ENCODE results near the gene INHBB.

INHBB gene

GRCh38 chr2:120367221-120367620 is 21.3 kb downstream of the INHBB start:
- Mint-ChIP-seq H3K4me1 (no peaks in the 10 kb centered on the region), H3K9me3 (no peaks in the 10 kb centered on the region), H3K4me3 (no peak overlapping the region), H3K27ac (no peak overlapping the region), H3K36me3 (no peaks in the 10 kb centered on the region), H3K27me3 (peaks cover 24 to 27% of the 10 kb centered on the region in 2 donors)
- DNase-seq (no peak), ATAC-seq (replicated peaks) (no peak)

DNA sequence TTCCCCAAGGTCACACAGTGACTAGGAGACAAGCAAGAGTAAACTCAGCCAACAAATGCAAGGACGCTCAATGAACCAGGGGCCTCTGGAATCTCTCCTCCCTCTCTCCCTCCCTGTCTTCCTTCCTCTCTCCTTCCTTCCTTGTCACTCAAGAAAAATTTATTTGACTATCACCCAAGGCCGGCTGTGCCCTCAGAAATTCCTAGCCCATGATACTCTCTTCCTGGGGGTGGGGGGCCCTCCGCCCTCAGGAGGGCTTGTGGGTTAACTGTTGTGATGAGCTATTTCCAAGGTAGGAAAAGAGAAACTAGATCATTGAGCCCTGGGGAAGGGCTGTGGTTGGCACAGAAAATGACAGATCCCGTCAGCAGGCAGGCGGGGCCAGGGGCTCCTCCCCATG is 21.7 kb downstream of the INHBB start:
- no peak for DNase-seq
- Mint-ChIP-seq H3K27ac (no peak overlapping the region), H3K9me3 (no peaks in the 10 kb centered on the region), H3K27me3 (peaks cover 24 to 27% of the 10 kb centered on the region in 2 donors), H3K36me3 (no peaks in the 10 kb centered on the region), H3K4me1 (no peaks in the 10 kb centered on the region), H3K4me3 (no peak overlapping the region)
- no peak for ATAC-seq (replicated peaks)

GRCh38 chr2:120368086-120368485 is 22.1 kb downstream of the INHBB start:
- H3K27me3 Mint-ChIP-seq, result peaks cover 24 to 26% of the 10 kb centered on the region in 2 donors
- no peaks in the 10 kb centered on the region for H3K4me1 Mint-ChIP-seq
- no peak overlapping the region for H3K4me3 Mint-ChIP-seq
- no peaks in the 10 kb centered on the region for H3K36me3 Mint-ChIP-seq
- no peaks in the 10 kb centered on the region for H3K9me3 Mint-ChIP-seq
- DNase-seq (no peak), ATAC-seq (replicated peaks) (no peak)
- H3K27ac Mint-ChIP-seq, result no peak overlapping the region

DNA sequence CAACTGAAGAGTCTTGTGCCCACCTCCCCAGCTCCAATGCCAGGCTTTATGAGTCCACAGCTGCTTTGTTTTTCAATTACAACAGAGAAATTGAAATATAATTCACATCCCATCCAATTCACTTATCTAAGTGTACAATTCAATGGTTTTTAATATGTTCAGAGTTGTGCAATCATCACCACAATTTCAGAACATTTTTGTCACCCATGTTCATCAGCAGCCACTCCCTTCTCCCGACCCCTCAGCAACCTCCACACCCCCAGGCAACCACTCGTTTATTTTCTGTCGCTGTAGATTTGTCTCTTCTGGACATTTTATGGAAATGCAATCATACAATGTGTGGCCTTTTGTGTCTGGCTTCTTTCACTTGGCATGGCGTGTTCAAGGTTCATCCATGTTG is 23.3 kb downstream of the INHBB start:
- H3K9me3 Mint-ChIP-seq, result no peaks in the 10 kb centered on the region
- no peak for DNase-seq
- no peak overlapping the region for H3K4me3 Mint-ChIP-seq
- H3K4me1 Mint-ChIP-seq, result no peaks in the 10 kb centered on the region
- H3K36me3 Mint-ChIP-seq, result no peaks in the 10 kb centered on the region
- peaks cover 21 to 24% of the 10 kb centered on the region in 2 donors for H3K27me3 Mint-ChIP-seq
- H3K27ac Mint-ChIP-seq, result no peak overlapping the region
- no peak for ATAC-seq (replicated peaks)

DNA sequence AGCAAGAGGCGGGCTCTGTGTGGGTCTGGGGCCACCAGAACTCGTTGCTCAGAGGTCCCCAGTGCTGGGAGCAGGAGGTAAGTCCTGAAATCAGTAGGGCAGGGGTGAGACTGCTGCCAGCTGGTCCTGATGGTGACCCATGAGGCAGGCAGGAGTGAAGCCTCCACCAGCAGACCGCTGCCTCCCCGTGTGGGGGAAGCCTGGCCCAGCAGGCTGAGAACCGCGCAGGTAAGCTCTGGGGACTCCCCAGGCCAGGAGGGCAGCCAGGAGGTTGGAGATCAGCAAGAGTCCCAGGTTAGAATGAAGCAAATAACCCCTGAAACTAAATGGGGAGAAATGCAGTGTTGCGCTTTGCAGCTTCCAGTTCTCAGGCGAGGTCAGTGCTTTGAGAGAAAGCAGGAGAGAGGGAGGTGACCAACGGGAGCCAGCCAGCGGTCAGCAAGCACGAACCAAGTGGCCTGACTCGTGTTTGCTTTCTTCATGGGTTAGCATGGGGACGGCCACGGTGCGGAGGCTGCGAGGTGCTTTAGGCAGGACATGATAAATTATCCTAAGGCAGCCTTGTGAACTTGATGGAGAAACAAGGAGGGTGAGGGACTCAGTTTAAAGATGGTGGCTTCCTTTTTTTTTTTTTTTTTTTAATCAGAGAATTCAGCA is 26.2 kb downstream of the INHBB start:
- DNase-seq (no peak), ATAC-seq (replicated peaks) (no peak)
- no peaks in the 10 kb centered on the region for H3K36me3 Mint-ChIP-seq
- H3K27ac Mint-ChIP-seq, result no peak overlapping the region
- no peaks in the 10 kb centered on the region for H3K9me3 Mint-ChIP-seq
- H3K4me1 Mint-ChIP-seq, result no peaks in the 10 kb centered on the region
- H3K4me3 Mint-ChIP-seq, result no peak overlapping the region
- H3K27me3 Mint-ChIP-seq, result peaks cover 8 to 10% of the 10 kb centered on the region in 2 donors

- Mint-ChIP-seq H3K4me1 (no peaks in the 10 kb centered on the region), H3K36me3 (no peaks in the 10 kb centered on the region), H3K27ac (no peak overlapping the region), H3K4me3 (no peak overlapping the region), H3K27me3 (peaks cover 12 to 14% of the 10 kb centered on the region in 2 donors), H3K9me3 (no peaks in the 10 kb centered on the region)
- DNase-seq (no peak), ATAC-seq (replicated peaks) (no peak)
Measured at GRCh38 chr2:120372816-120373215, 26.9 kb downstream of the INHBB start.

DNA sequence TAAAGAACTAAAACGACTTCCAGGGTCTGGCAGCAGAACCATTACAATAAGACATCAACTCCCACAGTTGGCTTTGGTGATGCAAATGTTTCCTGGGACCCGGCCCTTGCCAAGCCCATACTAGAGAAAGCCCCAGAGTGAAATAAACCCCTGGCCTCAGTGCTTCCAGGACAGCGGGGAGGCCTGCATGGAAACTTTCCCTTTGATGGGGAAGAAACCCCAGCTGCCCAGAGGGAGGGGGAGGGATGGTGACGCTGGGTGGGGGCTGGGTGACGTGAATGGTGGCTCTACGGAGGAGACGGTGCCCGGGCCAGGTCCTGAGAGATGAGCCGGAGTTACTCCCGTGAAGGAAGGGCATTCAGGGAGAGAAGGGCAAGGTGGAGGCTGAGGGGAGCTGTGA is 27.5 kb downstream of the INHBB start:
- Mint-ChIP-seq H3K4me1 (no peaks in the 10 kb centered on the region), H3K27me3 (peaks cover 18 to 20% of the 10 kb centered on the region in 2 donors), H3K27ac (no peak overlapping the region), H3K9me3 (no peaks in the 10 kb centered on the region), H3K36me3 (no peaks in the 10 kb centered on the region), H3K4me3 (no peak overlapping the region)
- ATAC-seq (replicated peaks) (no peak), DNase-seq (no peak)

GRCh38 chr2:120374821-120375220 is 28.9 kb downstream of the INHBB start:
- Mint-ChIP-seq H3K9me3 (no peaks in the 10 kb centered on the region), H3K27ac (no peak overlapping the region), H3K4me3 (no peak overlapping the region), H3K27me3 (peaks cover 21 to 30% of the 10 kb centered on the region in 2 donors), H3K36me3 (no peaks in the 10 kb centered on the region), H3K4me1 (no peaks in the 10 kb centered on the region)
- ATAC-seq (replicated peaks) (no peak), DNase-seq (no peak)

DNA sequence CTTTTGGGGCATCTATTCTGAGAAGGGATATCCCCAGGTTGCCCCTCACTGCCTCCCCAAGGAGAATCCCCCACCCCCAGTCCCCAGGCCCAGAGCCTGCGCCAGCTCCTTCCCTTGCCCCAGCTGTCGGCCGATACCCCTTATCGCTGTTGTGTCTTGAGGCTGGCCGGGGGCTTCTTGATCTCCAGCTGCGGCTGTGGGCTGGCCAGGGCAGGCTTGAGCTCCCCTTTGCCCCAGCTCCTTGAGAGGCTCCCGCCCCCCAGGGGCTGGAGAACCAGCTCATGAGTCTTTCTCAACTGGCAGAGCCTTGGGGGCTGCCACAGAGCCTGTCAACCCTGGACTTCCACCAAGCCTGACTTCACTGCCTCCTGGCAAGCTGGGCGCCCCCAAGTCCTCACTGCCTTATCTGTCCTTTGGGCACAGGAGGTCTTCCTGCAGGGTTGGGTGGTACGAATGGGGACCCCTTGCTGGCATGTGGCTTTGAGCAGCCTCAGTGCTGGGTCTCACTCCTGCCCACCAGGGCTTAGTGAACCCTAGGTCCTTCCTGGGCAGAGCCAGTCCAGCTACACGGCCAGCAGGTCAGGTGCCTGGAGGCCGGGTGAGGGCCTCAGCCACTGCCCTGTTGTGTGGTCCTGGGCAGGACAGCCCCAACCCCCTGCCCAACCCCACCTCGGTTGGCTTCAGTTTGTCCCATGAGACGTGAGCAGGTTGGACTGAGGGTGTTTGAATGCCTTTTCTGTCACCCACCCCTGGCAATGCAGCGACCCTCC is 29.5 kb downstream of the INHBB start:
- Mint-ChIP-seq H3K4me3 (no peak overlapping the region), H3K4me1 (no peaks in the 10 kb centered on the region), H3K27ac (no peak overlapping the region), H3K27me3 (peaks cover 21 to 30% of the 10 kb centered on the region in 2 donors), H3K36me3 (no peaks in the 10 kb centered on the region), H3K9me3 (no peaks in the 10 kb centered on the region)
- ATAC-seq (replicated peaks) (no peak), DNase-seq (no peak)

- peaks cover 21 to 30% of the 10 kb centered on the region in 2 donors for H3K27me3 Mint-ChIP-seq
- H3K4me3 Mint-ChIP-seq, result no peak overlapping the region
- H3K9me3 Mint-ChIP-seq, result no peaks in the 10 kb centered on the region
- H3K4me1 Mint-ChIP-seq, result no peaks in the 10 kb centered on the region
- no peak overlapping the region for H3K27ac Mint-ChIP-seq
- H3K36me3 Mint-ChIP-seq, result no peaks in the 10 kb centered on the region
- no peak for DNase-seq
- ATAC-seq (replicated peaks), result no peak
Measured at GRCh38 chr2:120376101-120376500, 30.2 kb downstream of the INHBB start.

DNA sequence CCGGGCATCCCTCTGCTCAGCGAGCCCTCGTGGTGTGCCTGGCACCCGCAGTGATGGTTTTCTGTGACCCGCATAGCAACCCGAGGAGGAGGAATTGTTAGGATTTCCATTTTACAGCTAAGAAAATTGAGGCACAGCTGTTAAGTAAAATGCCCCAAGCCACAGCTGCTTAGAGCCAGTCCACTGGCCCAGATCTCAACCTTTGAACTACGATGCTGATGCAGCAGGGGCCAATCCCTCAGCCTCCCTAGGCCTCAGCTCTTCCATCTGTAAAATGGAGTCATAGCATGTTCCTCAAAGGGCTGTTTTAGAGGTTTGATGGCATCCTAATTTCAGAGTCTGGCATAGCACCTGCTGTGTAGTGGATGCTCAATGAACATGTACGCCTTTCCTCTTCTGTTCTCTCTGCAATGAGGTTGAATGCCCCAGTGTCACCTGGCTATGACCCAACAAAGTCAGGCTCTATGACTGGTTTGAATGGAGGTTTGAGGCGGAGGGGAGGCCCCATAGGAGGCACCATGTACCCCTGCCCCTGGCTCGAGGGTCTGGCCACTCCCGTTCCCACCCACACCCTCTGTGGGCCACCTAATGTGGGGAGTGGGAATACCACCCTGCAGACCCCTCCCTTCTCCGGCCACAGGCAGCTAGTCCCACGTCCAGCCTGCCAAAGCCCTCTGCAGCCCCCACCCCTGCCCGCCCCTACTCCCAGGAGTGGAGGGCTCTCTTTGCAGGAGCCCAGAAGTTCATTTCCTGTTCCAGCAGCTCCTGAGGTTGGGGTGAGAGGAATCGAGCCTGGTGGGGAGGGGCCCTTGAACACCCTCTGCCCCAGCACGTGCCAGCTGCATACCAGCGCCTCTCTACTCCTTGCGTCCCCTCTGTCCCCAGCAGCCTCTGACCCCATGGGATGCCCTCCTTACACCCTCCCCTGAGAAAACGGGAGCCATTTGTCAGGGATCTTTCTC is 31.0 kb downstream of the INHBB start:
- Mint-ChIP-seq H3K27ac (no peak overlapping the region), H3K4me1 (no peaks in the 10 kb centered on the region), H3K4me3 (no peak overlapping the region), H3K36me3 (no peaks in the 10 kb centered on the region), H3K9me3 (no peaks in the 10 kb centered on the region), H3K27me3 (peaks cover 16 to 24% of the 10 kb centered on the region in 2 donors)
- ATAC-seq (replicated peaks) (no peak), DNase-seq (no peak)

DNA sequence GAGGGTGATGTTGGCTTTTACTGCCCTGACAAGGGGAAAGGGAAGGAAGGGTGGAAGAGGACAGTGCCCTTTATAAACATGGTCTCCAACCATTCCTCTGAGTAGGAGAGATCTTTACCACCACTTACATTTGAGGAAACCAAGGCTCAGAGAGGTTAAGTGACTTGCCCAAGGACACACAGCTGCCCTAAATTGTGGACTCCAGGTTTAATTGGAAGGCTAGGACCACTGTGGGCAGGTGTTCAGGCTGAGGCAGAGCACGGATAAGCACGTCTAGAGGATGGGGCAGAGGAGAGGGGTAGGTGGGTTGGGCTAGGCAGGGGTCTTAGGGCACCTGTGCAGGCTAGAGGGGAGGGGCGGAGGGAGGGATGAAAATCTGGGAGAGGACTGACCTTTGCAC is 32.7 kb downstream of the INHBB start:
- no peaks in the 10 kb centered on the region for H3K9me3 Mint-ChIP-seq
- H3K27me3 Mint-ChIP-seq, result peaks cover 14 to 20% of the 10 kb centered on the region in 2 donors
- no peaks in the 10 kb centered on the region for H3K4me1 Mint-ChIP-seq
- no peak for DNase-seq
- ATAC-seq (replicated peaks), result no peak
- no peaks in the 10 kb centered on the region for H3K36me3 Mint-ChIP-seq
- no peak overlapping the region for H3K27ac Mint-ChIP-seq
- no peak overlapping the region for H3K4me3 Mint-ChIP-seq

DNA sequence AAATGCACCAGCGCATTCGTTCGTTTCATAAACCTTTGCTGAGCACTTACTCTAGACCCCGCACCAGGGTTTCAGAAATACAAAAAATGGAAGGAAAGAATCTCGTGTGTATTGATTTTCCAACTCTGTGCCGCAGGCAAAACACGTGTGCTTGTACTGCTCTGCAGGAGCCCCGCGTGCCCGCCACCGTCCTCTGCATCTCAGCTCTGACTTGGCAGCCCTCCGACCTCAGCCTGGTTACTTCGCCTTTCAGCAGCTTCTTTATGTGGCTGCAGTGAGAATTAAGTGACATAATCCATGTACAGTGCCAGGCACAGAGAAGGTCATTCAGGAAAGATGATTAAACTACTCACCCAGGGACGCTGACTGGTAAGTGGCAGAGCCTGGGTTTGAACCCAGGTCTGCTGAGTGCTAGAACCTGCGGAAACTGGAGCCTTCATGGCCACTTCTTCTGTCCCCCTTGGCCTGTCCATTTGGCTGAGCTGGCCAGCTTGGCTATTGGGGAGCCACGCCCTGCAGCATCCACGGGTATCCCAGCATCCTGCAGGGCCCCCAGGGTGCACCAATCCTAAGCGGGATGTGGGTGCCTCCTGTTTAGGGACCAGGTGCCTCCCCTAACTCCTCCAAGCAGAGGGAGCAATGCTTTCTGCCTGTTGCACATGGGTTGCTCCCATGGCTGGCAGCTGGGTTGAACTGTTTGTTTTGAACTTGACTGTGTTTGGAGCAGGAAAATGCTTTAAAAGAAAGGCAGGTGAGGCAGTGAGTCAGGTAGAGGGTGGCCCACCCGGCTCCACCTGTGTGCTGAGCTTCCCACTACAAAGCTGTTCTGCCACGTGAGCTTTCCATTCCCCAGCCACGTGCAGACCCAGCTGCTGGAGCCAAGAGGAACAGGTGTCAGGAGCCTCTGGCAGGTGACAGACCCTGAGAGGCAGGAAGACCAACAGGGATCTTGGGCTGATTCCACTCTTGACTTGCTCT is 34.3 kb downstream of the INHBB start:
- no peak overlapping the region for H3K4me3 Mint-ChIP-seq
- no peaks in the 10 kb centered on the region for H3K9me3 Mint-ChIP-seq
- no peaks in the 10 kb centered on the region for H3K36me3 Mint-ChIP-seq
- ATAC-seq (replicated peaks), result no peak
- H3K27ac Mint-ChIP-seq, result no peak overlapping the region
- no peak for DNase-seq
- H3K4me1 Mint-ChIP-seq, result no peaks in the 10 kb centered on the region
- peaks cover 14 to 20% of the 10 kb centered on the region in 2 donors for H3K27me3 Mint-ChIP-seq

All from stimulated activated naive B cell treated with anti-CD40 and anti-IgM and Interleukin-4, amounts not matched to agents 10 μg/mL and 1 μg/mL and 100 μg/mL, for 72 hours (primary cell).